Measurements from ENCODE around the gene RFLNA. TPM values are rescaled to one million over a fixed set of nuclear protein-coding genes. Genes with fewer than 3 reads are reported as not detected.

RFLNA gene
- total RNA-seq, 4 donors from 2014 or later, result 0.38 to 1.2 (median 0.91) TPM; not detected in 1

GRCh38 chr12:124267205-124267778 lies 27.6 kb upstream of the RFLNA start:
- no peaks in the 10 kb centered on the region for H3K4me1 ChIP-seq
- no peak overlapping the region for H3K4me3 ChIP-seq
- H3K27ac ChIP-seq, result no peak overlapping the region
- H3K9me3 ChIP-seq, result no peaks in the 10 kb centered on the region
- no peak for DNase-seq (ENCODE audit: low spot score in 2 of 2)
- TF ChIP-seq POLR2A (IDR thresholded peaks at IDR 0.05) (no peak), EP300 (IDR thresholded peaks at IDR 0.05) (no peak), CTCF (IDR thresholded peaks at IDR 0.05) (no peak), POLR2AphosphoS5 (IDR thresholded peaks at IDR 0.05) (no peak)
- 81% methylated on average over 4 of the region's 4 CpGs for WGBS
- no peaks in the 10 kb centered on the region for H3K27me3 ChIP-seq
- no peaks in the 10 kb centered on the region for H3K36me3 ChIP-seq

- WGBS, result 93% methylated on average over 6 of the region's 6 CpGs
- Histone ChIP-seq H3K4me1 (no peaks in the 10 kb centered on the region), H3K36me3 (no peaks in the 10 kb centered on the region), H3K27ac (no peak overlapping the region), H3K27me3 (no peaks in the 10 kb centered on the region), H3K9me3 (no peaks in the 10 kb centered on the region), H3K4me3 (no peak overlapping the region)
- no peak for DNase-seq (ENCODE audit: low spot score in 2 of 2)
- TF ChIP-seq POLR2A (IDR thresholded peaks at IDR 0.05) (no peak), POLR2AphosphoS5 (IDR thresholded peaks at IDR 0.05) (no peak), CTCF (IDR thresholded peaks at IDR 0.05) (no peak), EP300 (IDR thresholded peaks at IDR 0.05) (no peak)
Measured at GRCh38 chr12:124270671-124271070, 24.2 kb upstream of the RFLNA start.

- peaks cover 18% of the 10 kb centered on the region for H3K27me3 ChIP-seq
- 97% methylated on average over 2 of the region's 3 CpGs for WGBS
- H3K36me3 ChIP-seq, result no peaks in the 10 kb centered on the region
- peaks cover 11% of the 10 kb centered on the region for H3K4me1 ChIP-seq
- no peak for DNase-seq (ENCODE audit: low spot score in 2 of 2)
- H3K27ac ChIP-seq, result no peak overlapping the region
- no peaks in the 10 kb centered on the region for H3K9me3 ChIP-seq
- H3K4me3 ChIP-seq, result no peak overlapping the region
- TF ChIP-seq POLR2AphosphoS5 (IDR thresholded peaks at IDR 0.05), result no peak
Measured at GRCh38 chr12:124273630-124274029, 21.3 kb upstream of the RFLNA start.

GRCh38 chr12:124276337-124276736 lies 18.6 kb upstream of the RFLNA start:
- Histone ChIP-seq H3K27ac (no peak overlapping the region), H3K36me3 (no peaks in the 10 kb centered on the region), H3K4me3 (no peak overlapping the region), H3K27me3 (peaks cover 31% of the 10 kb centered on the region), H3K9me3 (no peaks in the 10 kb centered on the region), H3K4me1 (peaks cover 24% of the 10 kb centered on the region)
- DNase-seq (ENCODE audit: low spot score in 2 of 2), result no peak
- TF ChIP-seq POLR2A (IDR thresholded peaks at IDR 0.05) (no peak), EP300 (IDR thresholded peaks at IDR 0.05) (no peak), POLR2AphosphoS5 (IDR thresholded peaks at IDR 0.05) (no peak), CTCF (IDR thresholded peaks at IDR 0.05) (no peak)
- 85% methylated on average over 2 of the region's 2 CpGs for WGBS

GRCh38 chr12:124277394-124278241 lies 17.3 kb upstream of the RFLNA start:
- Histone ChIP-seq H3K27me3 (peaks cover 31% of the 10 kb centered on the region), H3K27ac (no peak overlapping the region), H3K4me1 (peaks cover 24% of the 10 kb centered on the region), H3K4me3 (no peak overlapping the region), H3K9me3 (no peaks in the 10 kb centered on the region), H3K36me3 (no peaks in the 10 kb centered on the region)
- no peak for TF ChIP-seq POLR2AphosphoS5 (IDR thresholded peaks at IDR 0.05)
- TF ChIP-seq CTCF (IDR thresholded peaks at IDR 0.05), result no peak
- TF ChIP-seq EP300 (IDR thresholded peaks at IDR 0.05), result no peak
- TF ChIP-seq POLR2A (IDR thresholded peaks at IDR 0.05), result no peak
- 31% methylated on average over 16 of the region's 16 CpGs for WGBS
- no peak for DNase-seq (ENCODE audit: low spot score in 2 of 2)

Measured in suprapubic skin (tissue), 4 donors.